GM18502 (cell line): ENCODE measurements around the gene PKM.

ENCODE experiments used
- ATAC-seq: cut with Tn5 transposase; IDR thresholded peaks from one replicate; pipeline ENCODE4 v1.9.1; 2021; ENCODE audit warnings: mild to moderate bottlenecking; ENCODE audit not compliant: unreplicated experiment, poor library complexity

Gene PKM

DNA sequence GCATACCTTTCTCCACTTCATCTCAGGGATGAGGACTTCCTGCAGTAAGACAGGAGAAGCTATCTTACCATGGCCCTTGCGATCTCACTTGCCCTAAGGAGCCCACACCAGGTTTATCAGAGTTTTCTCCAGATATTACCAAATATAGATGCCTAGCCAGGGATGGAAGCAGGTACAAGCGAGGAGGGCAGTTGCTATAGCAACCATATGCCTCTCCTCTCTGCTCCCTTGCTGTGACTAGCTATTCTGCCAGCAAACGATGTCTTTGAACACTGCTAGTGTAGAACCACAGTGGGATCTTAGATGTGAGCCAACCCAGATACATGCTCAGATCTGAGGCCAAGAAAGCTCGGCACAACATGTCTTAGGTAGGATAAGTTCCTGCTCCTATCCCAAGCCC is 67.3 kb downstream of the PKM start:
- ATAC-seq, result no peak

DNA sequence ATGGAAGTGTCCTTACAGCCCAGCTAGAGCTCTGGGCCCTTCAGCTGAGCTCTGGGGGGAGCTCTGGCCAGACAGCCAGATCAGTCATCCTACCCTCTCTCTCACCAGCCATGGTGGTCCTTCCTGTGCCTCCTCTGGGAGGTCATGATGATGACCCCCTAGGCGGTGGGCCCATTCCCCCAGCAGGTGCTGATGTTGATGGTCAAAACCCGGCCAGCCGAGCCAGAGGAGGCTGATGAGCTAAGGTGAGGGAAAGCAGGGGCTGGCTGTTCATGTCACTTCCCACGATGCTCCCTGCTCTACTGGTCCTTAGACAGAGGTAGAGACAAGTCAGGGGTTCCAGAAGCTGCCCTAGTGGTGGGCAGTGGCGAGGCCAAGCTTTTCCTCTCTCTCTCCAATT is 68.4 kb downstream of the PKM start:
- ATAC-seq, result no peak

DNA sequence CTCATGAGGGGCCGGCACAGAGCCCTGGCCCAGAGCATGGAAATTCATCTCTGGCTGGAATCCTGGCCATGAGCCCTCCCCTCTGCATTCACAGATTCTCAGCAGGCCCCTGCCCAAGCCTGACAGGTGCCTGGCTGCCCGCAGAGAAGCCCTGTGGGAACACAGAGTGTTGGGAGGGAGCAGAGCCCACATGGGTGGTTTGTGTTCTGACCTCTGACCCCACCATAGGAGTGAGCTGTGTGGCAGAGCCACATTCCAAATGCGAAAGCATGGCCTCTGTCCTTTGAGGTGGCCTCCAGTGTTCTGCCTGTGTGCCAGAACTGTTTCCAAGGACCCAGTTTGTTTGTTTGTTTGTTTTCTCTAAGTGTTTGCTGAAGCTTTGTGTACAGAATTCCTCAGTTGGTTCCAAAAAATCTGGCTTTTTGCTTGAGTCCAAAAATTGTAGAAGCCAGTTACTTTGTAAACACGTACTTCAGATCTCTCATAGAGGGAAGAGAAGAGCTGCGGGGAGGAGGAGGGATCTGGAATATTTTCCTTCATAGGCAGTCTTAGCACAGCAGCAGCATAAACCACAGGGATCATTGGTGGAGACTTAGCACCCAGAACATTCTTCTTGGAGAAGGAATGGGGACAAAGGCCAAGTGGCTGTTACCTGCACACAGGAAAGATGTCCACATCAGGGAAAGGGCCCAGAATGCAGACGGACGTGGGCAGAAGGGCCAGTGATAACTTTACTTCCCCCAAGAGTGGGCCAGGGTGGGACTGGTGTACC is 69.4 kb downstream of the PKM start:
- no peak for ATAC-seq

DNA sequence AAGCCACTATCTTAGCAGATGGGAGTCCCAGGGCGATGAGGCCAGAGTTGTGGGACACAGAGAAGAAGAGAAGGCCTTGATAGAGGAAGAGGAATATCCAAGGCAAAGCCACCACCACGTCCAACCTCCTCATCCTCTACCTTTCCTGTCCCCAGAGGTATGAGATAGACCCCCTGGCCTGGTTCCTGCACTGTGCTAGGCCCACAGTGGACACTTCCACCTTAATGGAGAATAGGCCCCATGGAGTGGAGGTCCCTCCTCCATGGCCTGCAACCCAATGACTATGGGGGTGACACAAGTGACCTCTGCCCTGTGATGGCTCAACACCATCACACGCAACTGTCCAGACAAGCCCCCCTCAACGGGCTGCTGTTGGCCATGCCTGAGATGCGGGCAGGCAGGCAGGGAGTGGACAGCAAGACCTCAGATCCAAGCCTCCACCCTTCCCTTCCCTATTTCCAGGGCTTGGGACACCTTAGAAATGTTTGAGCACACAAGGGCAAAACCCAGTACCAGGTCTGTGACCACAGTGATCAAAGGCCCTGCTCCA is 70.2 kb downstream of the PKM start:
- no peak for ATAC-seq

DNA sequence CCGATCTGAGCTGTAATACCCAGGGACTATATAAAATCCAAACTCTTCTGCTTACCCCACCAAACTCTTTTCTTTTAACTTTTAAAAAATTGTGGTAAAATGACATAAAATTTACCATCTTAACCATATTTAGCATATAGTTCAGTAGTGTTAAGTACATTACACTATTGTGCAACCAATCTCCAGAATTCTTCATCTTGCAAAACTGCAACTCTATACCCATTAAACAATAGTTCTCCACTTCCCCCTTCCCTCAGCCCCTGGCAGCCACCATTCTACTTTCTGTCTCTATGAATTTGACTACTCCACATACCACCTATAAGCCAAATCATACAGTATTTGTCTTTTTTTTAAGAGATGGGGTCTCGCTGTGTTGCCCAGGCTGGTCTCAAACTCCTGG is 74.1 kb downstream of the PKM start:
- no peak for ATAC-seq

DNA sequence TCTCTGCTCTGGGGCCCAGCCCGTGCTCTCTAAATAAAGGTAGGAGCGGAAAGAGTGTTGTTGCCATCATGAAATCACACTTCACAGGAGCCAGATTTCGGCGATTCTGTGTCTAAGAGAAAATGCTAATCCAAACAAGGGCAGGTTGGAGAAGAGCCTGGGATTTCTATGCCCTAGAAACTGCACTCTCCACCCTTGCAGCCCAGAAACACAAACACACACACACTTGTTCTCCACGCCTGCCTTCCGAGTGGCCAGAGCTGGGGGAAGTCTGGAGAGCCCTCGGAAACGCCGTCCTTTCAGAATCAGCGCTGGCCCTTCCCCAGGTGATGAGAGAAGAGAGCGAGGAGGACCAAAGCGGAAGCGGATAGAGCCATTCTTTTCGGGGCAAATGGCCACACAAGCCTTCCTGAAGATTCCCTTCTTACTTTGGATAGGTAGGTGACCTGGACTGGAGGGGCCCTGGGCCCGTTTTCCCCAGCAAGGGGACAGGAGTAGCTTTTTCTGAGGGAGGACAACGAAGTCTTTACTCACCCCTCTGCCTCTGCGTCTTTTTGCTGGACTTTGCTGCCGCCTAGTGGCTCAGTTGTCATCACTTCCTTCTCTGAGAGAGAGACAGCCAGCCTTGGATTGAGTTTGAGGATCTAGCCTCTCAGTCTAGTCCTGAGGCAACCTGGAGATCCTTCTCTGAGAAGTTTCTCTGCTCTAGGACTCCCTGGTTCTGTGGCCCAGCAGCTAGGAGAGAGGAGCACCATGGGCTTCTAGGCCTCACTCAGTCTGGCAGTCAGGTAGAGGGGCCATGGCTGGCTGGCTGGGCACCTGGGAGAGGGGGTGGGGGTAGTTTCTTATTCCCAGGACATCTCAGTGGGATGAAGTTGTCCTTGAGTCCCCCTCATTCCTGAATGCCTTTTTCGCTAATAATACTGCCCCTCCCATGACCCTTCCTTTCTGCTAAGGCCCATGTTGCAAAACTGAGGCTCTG is 75.1 kb downstream of the PKM start:
- peak; percentile 66 for ATAC-seq

DNA sequence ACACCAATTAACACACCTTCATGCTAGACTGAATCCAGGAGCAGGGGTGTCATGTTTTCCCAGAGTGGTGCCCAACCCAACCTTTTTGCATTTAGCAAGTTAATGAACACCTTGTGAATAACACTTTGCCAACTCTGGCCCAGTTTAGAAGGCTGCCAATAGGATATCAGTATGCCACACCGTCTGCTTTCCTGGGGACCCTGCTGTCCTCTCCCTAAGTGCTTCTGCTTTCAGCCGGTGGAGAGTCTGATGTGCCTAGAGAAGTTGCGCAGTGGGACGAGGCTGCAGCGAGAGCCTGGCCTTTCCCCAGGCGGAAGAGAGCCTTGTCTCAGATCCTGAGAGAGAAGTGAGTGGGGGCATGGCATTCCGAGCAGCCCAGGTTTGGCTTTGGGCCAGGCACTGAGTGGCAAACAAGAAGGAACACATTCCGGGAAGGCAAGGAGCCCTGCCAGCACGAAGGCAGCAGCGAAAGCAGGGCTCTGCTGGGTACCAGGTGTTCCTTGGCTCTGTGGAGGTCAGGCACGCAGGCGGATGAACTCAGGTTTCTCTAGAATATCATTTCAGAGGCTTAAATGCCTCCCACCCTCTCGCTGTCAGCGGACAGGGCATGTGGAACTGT is 75.9 kb downstream of the PKM start:
- no peak for ATAC-seq

DNA sequence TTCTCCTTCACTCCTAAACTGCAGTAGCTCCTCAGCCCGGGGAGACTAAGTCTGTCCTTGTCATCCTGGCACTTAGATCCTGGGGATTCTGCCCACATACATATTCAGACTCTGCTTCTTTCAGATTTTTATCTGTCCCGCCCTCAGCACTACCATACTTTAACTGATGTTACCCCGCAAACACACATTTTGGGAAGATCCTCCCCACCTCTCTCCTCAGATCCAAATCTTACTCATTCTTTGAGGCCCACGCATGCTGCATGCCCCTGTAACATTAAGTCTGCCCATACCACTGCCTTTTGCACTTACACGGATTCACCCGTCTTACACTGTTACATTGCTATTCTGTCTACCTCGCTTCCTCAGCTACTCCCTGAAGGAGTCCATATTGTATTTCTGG is 76.7 kb downstream of the PKM start:
- ATAC-seq, result no peak

DNA sequence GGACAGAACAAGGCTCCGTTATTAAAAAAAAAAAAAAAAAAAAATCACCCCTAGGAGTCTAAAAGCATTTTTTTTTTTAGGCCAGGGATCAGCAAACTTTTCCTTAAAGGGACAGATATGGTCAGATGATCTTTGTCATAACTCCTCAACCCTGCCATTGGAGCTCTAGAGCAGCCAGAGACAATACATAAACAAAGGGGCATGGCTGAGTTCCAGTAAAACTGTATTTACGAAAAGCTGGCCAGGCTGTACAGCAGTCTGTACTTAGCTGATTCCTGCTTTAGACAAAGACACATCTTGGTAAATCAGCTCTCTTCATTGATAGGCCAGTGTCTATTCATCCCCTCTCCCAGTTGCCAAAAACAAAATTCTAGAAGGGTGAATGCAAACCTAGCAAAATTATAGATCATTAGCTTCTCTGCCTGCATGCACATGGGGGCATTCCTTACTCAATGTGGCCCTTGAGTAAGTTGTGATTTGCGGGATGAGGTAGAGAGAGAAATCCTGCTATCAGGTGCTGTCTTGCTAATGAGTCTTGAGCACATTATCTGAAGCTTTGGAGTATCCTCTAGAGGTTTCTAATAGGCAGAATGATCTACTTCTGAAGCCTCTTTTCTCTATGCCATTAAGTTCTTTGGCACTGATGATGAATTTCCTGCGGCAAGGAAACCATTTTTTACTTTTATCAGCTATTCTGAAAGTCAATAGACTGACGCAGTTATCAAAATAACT is 77.6 kb downstream of the PKM start:
- ATAC-seq, result no peak
